ENCODE results near the gene RAB11A. TPM values are rescaled to one million over a fixed set of nuclear protein-coding genes. Genes with fewer than 3 reads are reported as not detected.

The RAB11A gene
- total RNA-seq, 1 experiment from 2014 or later = 139 TPM

DNA sequence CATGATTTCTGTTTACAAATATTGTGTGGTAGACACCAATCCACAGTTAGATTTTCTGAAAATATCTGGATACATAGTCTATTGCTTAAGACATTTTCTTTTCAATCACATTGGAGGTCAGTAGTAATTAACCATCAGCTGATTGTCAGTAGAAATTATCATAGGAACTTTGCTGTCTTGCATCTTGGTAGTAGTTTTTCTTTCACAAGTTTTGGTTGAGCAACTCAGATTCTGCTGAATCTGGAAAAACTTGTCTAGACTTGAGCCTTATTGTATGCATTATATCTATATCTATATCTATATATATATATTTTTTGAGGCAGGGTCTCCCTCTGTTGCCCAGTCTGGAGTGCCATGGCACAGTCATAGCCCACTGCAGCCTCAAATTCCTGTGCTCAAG, 4.0 kb downstream of the RAB11A start:
- peak; percentile 20 for DNase-seq (ENCODE audit: unreplicated experiment)
- Mint-ChIP-seq H3K4me1 (ENCODE audit: insufficient read depth, unreplicated experiment) (peaks cover 5% of the 10 kb centered on the region), H3K27me3 (ENCODE audit: insufficient read depth, unreplicated experiment) (no peaks in the 10 kb centered on the region), H3K9me3 (ENCODE audit: unreplicated experiment) (no peaks in the 10 kb centered on the region), H3K36me3 (ENCODE audit: insufficient read depth, unreplicated experiment) (peaks cover 45% of the 10 kb centered on the region), H3K4me3 (ENCODE audit: unreplicated experiment) (no peak overlapping the region), H3K27ac (ENCODE audit: low read depth, unreplicated experiment) (no peak overlapping the region)
- intact Hi-C loops (cut with micrococcal nuclease) = no loop called here
- ChIA-PET CTCF (no interaction called here), POLR2A (interaction anchor here (1.3 to 2.2 kb wide), 2 partner anchors 8 to 82 kb away, joined by 4 to 7 read pairs; no protein-coding TSS in a partner anchor)
- TF ChIP-seq, protein P1, sequence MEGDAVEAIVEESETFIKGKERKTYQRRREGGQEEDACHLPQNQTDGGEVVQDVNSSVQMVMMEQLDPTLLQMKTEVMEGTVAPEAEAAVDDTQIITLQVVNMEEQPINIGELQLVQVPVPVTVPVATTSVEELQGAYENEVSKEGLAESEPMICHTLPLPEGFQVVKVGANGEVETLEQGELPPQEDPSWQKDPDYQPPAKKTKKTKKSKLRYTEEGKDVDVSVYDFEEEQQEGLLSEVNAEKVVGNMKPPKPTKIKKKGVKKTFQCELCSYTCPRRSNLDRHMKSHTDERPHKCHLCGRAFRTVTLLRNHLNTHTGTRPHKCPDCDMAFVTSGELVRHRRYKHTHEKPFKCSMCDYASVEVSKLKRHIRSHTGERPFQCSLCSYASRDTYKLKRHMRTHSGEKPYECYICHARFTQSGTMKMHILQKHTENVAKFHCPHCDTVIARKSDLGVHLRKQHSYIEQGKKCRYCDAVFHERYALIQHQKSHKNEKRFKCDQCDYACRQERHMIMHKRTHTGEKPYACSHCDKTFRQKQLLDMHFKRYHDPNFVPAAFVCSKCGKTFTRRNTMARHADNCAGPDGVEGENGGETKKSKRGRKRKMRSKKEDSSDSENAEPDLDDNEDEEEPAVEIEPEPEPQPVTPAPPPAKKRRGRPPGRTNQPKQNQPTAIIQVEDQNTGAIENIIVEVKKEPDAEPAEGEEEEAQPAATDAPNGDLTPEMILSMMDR (IDR thresholded peaks at IDR 0.05; ENCODE audit: unreplicated experiment) = no peak
- no TSS peak for BruUV-seq (replicated peaks)

DNA sequence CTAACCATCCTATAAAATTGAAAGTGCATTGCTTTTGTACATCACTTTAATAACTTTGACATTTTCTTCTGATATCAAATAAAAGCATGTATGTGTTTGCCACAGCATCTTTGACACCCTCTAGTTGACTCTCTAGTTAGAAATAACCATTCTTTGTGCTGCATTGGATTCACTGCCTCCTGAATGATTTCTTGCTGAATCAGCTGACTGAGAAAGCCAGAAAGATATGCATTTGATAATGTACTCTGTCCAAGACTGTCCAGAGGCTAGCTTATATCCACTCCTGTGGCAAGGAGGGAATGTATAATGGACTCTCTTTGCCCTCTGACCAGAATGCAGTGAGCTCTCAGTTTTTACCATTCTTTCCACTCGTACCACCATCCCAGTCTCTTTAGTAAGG, 6.2 kb downstream of the RAB11A start:
- intact Hi-C loops (cut with micrococcal nuclease) = no loop called here
- POLR2A ChIA-PET = interaction anchor here (0.6 to 0.9 kb wide), 2 partner anchors 11 to 144 kb away, joined by 3 read pairs; no protein-coding TSS in a partner anchor
- CTCF ChIA-PET = interaction anchor here (0.6 kb wide), 2 partner anchors 350 to 900 kb away, joined by 3 read pairs; no protein-coding TSS in a partner anchor
- DNase-seq (ENCODE audit: unreplicated experiment) = no peak
- no peaks in the 10 kb centered on the region for H3K9me3 Mint-ChIP-seq (ENCODE audit: unreplicated experiment)
- no TSS peak for BruUV-seq (replicated peaks)
- peaks cover 49% of the 10 kb centered on the region for H3K36me3 Mint-ChIP-seq (ENCODE audit: insufficient read depth, unreplicated experiment)
- peak overlapping the region; percentile 22 for H3K27ac Mint-ChIP-seq (ENCODE audit: low read depth, unreplicated experiment)
- no peaks in the 10 kb centered on the region for H3K27me3 Mint-ChIP-seq (ENCODE audit: insufficient read depth, unreplicated experiment)
- TF ChIP-seq, protein P1 (IDR thresholded peaks at IDR 0.05; ENCODE audit: unreplicated experiment) = no peak
- H3K4me1 Mint-ChIP-seq (ENCODE audit: insufficient read depth, unreplicated experiment) = peaks cover 5% of the 10 kb centered on the region
- no peak overlapping the region for H3K4me3 Mint-ChIP-seq (ENCODE audit: unreplicated experiment)

DNA sequence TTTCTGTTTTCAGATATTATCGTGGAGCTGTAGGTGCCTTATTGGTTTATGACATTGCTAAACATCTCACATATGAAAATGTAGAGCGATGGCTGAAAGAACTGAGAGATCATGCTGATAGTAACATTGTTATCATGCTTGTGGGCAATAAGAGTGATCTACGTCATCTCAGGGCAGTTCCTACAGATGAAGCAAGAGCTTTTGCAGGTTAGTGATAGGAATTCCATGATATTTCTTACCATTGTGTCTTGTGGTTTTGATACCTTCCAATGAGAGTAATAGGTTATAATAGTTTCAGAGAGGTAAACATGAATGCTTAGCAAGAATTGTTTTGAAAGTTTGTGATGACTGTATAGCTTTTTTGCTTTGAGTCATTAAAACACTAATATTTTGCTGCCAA, 8.5 kb downstream of the RAB11A start:
- H3K4me3 Mint-ChIP-seq (ENCODE audit: unreplicated experiment) = no peak overlapping the region
- BruUV-seq (replicated peaks) = no TSS peak
- peaks cover 8% of the 10 kb centered on the region for H3K4me1 Mint-ChIP-seq (ENCODE audit: insufficient read depth, unreplicated experiment)
- ChIA-PET CTCF (interaction anchor here (0.7 kb wide), 1 partner anchor 16 kb away, joined by 3 read pairs; no protein-coding TSS in a partner anchor), POLR2A (no interaction called here)
- intact Hi-C loops (cut with micrococcal nuclease) = no loop called here
- H3K27me3 Mint-ChIP-seq (ENCODE audit: insufficient read depth, unreplicated experiment) = no peaks in the 10 kb centered on the region
- no peak overlapping the region for H3K27ac Mint-ChIP-seq (ENCODE audit: low read depth, unreplicated experiment)
- no peak for DNase-seq (ENCODE audit: unreplicated experiment)
- TF ChIP-seq, protein P1 (IDR thresholded peaks at IDR 0.05; ENCODE audit: unreplicated experiment) = no peak
- no peaks in the 10 kb centered on the region for H3K9me3 Mint-ChIP-seq (ENCODE audit: unreplicated experiment)
- peaks cover 68% of the 10 kb centered on the region for H3K36me3 Mint-ChIP-seq (ENCODE audit: insufficient read depth, unreplicated experiment)

DNA sequence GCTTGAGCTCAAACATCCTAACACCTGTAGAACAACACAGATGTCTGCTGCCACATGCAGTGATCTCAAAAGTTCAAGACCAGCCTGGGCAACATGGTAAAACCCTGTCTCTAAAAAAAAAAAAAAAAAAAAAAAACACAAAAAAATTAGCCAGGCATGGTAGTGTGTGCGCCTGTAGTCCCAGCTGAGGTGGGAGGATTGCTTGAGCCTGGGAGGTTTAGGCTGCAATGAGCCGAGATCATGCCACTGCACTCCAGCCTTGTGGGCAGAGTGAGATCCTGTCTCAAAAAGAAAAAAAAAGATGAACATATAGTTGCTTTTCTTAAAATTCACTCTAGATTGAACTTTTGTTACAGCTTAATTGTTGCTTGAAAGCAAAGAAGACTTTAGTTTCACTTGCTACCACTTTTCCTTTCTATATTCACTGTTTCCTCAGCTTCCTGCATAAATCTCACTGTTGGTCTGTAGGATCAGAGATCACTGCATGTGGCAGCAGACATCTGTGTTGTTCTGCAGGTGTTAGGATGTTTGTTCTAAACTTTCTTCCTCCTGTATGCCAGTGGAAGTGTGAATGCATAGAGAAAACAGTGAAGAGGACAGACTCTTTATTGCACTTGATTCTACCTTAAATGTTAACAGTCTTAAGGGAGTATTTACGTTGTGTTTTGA, 12.6 kb downstream of the RAB11A start:
- TF ChIP-seq, protein P1 (IDR thresholded peaks at IDR 0.05; ENCODE audit: unreplicated experiment) = no peak
- intact Hi-C loops (cut with micrococcal nuclease) = no loop called here
- ChIA-PET POLR2A (interaction anchor here (1.1 to 2.3 kb wide), 3 partner anchors 9 to 13 kb away, joined by 3 to 7 read pairs (median 6); partner anchors contain the start of gene RAB11A), CTCF (interaction anchor here (0.6 to 1.3 kb wide), 4 partner anchors 8 to 503 kb away, joined by 3 to 6 read pairs (median 4); no protein-coding TSS in a partner anchor)
- no peak overlapping the region for H3K4me3 Mint-ChIP-seq (ENCODE audit: unreplicated experiment)
- H3K27ac Mint-ChIP-seq (ENCODE audit: low read depth, unreplicated experiment) = no peak overlapping the region
- H3K9me3 Mint-ChIP-seq (ENCODE audit: unreplicated experiment) = no peaks in the 10 kb centered on the region
- BruUV-seq (replicated peaks) = no TSS peak
- H3K27me3 Mint-ChIP-seq (ENCODE audit: insufficient read depth, unreplicated experiment) = no peaks in the 10 kb centered on the region
- H3K36me3 Mint-ChIP-seq (ENCODE audit: insufficient read depth, unreplicated experiment) = peaks cover 82% of the 10 kb centered on the region
- H3K4me1 Mint-ChIP-seq (ENCODE audit: insufficient read depth, unreplicated experiment) = peaks cover 6% of the 10 kb centered on the region
- DNase-seq (ENCODE audit: unreplicated experiment) = no peak

All from MCF 10A (cell line).